ENCODE data around the gene DKC1.
"Not testable (repeated sequence)": the region's sequence is repeated elsewhere in the genome, so short reads cannot be mapped to it uniquely, and the experiment has no call there.

DKC1 gene

GRCh38 chrX:154818916-154819770 lies 56.5 kb downstream of the DKC1 start:
- H3K4me3 ChIP-seq (replicated peaks; ENCODE audit: low read depth, low read length) = no peak overlapping the region
- TF ChIP-seq CTCF (IDR thresholded peaks at IDR 0.05; ENCODE audit: low read length, missing control alignments) = no peak
- no peak for DNase-seq (ENCODE audit: low read depth)

- TF ChIP-seq CTCF (IDR thresholded peaks at IDR 0.05; ENCODE audit: low read length, missing control alignments) = no peak
- no peak for DNase-seq (ENCODE audit: low read depth)
- H3K4me3 ChIP-seq (replicated peaks; ENCODE audit: low read depth, low read length) = no peak overlapping the region
Measured at GRCh38 chrX:154819771-154820341, 57.2 kb downstream of the DKC1 start.

GRCh38 chrX:154821523-154821922 lies 58.9 kb downstream of the DKC1 start:
- no peak for DNase-seq (ENCODE audit: low read depth)

GRCh38 chrX:154822029-154822428 lies 59.4 kb downstream of the DKC1 start:
- H3K4me3 ChIP-seq (replicated peaks; ENCODE audit: low read depth, low read length) = no peak overlapping the region
- no peak for TF ChIP-seq CTCF (IDR thresholded peaks at IDR 0.05; ENCODE audit: low read length, missing control alignments)
- no peak for DNase-seq (ENCODE audit: low read depth)

More at GRCh38 chrX:154821523-154821922, 58.9 kb downstream of the DKC1 start:
- no peak for TF ChIP-seq CTCF (IDR thresholded peaks at IDR 0.05; ENCODE audit: low read length, missing control alignments)
- H3K4me3 ChIP-seq (replicated peaks; ENCODE audit: low read depth, low read length) = no peak overlapping the region

GRCh38 chrX:154824638-154825037 lies 62.0 kb downstream of the DKC1 start:
- TF ChIP-seq CTCF (IDR thresholded peaks at IDR 0.05; ENCODE audit: low read length, missing control alignments) = no peak
- no peak overlapping the region for H3K4me3 ChIP-seq (replicated peaks; ENCODE audit: low read depth, low read length)
- DNase-seq (ENCODE audit: low read depth) = no peak

GRCh38 chrX:154825586-154825985 lies 62.9 kb downstream of the DKC1 start:
- not testable (repeated sequence) for H3K4me3 ChIP-seq (replicated peaks; ENCODE audit: low read depth, low read length); DNase-seq (ENCODE audit: low read depth)

Measured in fibroblast of pulmonary artery (primary cell).